ENCODE measurements around the gene ZYX.

Gene ZYX

GRCh38 chr7:143362131-143363015 lies 18.8 kb upstream of the ZYX start, which contains the start of gene FAM131B:
Gene FAM131B (minus strand): TSS chr7:143362713. CDS start chr7:143362603, 110 bp downstream.
- peak in 1 of 3 donors; percentile 12 for DNase-seq (ENCODE audit: low read depth in 3 of 3, low spot score in 1 of 3)

GRCh38 chr7:143363016-143363937 lies 17.9 kb upstream of the ZYX start:
- DNase-seq (ENCODE audit: low read depth in 3 of 3, low spot score in 1 of 3), result no peak

- no peak for DNase-seq (ENCODE audit: low read depth in 3 of 3, low spot score in 1 of 3)
These were observed 13.2 kb upstream of the ZYX start for GRCh38 chr7:143367972-143368371.

- no peak for DNase-seq (ENCODE audit: low read depth in 3 of 3, low spot score in 1 of 3)
These were observed 12.8 kb upstream of the ZYX start for GRCh38 chr7:143368387-143368786.

DNA sequence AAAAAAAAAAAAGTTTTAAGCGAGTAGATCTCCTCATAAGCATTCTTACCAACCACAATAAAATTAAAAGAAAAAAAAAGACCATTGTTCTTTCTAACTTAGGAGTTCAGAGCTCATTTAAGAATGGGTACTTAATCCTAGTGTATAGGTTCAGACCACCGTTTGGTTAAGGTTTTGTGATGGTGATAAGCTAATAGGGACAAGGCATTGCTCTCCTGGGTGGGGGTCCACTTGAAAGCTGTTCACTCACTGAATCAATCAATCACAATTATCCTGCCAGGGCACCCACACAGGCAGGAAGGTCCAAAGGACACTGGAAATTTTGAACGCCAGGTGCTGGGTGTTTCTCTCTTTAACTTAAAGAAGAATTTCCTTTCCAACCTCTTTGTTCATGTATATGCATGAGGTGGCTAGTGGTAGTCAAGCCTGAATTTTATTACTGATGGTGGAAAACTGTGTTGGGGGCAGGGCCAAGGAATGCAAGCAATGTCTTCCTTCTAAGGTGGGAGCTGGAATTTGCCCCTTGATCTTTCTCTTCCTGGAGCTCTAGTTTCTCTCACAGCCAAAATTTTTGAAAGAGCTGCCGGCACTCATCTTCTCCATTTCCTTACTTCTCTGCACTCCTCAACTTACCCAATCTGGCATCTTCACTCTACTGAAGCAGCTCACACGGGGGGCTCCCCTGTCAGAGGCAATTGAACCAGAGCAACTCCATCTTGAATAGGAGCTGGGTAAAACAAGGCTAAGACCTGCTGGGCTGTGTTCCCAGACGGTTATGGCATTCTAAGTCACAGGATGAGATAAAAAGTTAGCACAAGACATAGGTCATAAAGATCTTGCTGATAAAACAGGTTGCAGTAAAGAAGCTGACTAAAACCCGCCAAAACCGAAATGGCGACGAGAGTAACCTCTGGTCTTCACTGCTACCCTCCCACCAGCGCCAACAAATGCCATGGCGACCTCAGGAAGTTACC lies 11.2 kb upstream of the ZYX start:
- no peak for DNase-seq (ENCODE audit: low read depth in 3 of 3, low spot score in 1 of 3)

GRCh38 chr7:143372070-143372469 lies 9.1 kb upstream of the ZYX start:
- no peak for DNase-seq (ENCODE audit: low read depth in 3 of 3, low spot score in 1 of 3)

- DNase-seq (ENCODE audit: low read depth in 3 of 3, low spot score in 1 of 3), result no peak
These were observed 7.8 kb upstream of the ZYX start for GRCh38 chr7:143373255-143373794.

GRCh38 chr7:143374561-143374960 lies 6.6 kb upstream of the ZYX start:
- no peak for DNase-seq (ENCODE audit: low read depth in 3 of 3, low spot score in 1 of 3)

DNA sequence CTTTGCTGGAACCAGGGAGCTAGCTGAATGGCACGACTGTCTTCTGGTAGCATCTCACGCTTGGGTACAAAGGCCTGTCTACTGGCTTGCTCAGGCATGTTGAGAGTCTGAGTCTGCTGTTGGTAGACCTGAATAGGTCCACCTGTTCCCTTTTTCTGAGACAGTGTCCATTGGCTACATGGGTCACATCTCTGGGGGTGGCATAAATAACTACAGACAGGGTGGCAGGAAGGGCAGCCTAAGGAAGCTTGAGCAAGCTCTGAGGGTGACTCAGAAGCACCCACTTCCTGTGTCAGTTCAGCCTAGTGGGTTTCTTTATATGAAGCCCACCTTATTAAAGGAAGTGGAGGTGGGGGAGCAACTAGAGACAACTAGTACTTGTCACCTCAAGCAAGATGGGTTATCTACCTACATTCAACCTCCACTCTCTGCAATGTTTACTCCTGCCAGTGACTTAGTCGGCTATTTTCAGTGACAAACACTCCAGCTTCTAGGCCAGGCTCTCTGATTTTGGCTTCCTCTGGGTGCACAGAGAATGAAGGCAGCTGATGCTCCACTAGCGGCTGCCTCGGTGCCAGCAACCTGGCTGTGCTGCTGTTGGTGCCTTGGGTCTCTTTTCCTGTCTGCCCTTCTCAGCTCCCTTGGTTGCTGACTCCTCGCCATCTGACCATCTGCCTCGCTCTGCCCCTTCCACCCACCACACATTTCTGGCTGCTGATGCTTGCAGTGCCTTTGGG lies 5.7 kb upstream of the ZYX start:
- no peak for DNase-seq (ENCODE audit: low read depth in 3 of 3, low spot score in 1 of 3)

- no peak for DNase-seq (ENCODE audit: low read depth in 3 of 3, low spot score in 1 of 3)
These were observed 4.7 kb upstream of the ZYX start for GRCh38 chr7:143376396-143376795.

DNA sequence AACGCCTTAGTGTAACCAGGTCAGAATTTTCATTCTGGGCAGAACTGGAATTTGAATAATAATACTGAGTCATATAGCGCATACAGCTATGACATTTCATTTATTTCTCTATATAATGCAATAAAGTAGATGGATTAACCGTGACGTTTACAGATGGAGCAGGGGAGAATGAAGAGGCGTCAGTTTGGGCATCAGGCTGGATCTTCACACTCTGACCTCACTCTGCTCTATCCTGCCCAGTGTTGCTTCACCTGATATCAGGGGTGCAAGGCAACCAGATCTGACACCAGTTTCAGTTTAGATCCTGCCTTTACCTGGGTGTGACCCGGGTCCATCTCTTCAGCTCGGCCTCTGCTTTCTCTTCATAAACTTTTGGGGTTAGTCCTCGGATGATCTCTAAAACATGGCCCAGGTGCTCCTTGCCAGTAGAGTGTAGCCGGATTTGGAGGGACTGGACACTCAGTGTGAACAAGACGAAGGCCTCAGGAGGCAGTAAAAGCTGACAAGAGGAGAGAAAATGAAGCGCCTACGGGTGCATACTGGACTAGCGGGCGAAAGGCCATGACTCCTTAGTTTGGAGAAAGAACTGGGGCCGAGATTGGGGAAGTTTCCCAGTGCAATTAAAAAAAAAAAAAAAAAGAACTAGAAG lies 1.4 kb upstream of the ZYX start:
- DNase-seq (ENCODE audit: low read depth in 3 of 3, low spot score in 1 of 3), result no peak

DNA sequence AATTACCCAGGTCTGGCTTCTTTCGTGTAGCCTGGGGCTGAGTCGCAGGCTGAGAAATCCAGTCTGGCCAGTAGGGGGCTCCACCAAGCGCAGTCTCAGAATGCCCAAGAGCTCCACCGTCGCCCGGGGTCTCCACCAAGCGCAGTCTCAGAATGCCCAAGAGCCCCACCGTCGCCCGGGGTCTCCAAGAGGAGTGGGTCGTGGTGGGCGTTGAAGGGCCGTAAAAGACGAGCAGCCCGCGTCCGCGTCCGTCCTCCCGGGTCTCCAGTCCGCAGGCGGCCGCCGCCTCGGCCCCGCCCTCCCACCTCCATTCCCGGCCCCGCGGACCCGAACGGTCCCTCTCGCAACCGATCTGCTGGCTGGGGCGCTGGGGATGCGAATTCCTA lies 892 bp upstream of the ZYX start:
- peak; percentile 61 to 88 (median 79) for DNase-seq (ENCODE audit: low read depth in 3 of 3, low spot score in 1 of 3)

DNA sequence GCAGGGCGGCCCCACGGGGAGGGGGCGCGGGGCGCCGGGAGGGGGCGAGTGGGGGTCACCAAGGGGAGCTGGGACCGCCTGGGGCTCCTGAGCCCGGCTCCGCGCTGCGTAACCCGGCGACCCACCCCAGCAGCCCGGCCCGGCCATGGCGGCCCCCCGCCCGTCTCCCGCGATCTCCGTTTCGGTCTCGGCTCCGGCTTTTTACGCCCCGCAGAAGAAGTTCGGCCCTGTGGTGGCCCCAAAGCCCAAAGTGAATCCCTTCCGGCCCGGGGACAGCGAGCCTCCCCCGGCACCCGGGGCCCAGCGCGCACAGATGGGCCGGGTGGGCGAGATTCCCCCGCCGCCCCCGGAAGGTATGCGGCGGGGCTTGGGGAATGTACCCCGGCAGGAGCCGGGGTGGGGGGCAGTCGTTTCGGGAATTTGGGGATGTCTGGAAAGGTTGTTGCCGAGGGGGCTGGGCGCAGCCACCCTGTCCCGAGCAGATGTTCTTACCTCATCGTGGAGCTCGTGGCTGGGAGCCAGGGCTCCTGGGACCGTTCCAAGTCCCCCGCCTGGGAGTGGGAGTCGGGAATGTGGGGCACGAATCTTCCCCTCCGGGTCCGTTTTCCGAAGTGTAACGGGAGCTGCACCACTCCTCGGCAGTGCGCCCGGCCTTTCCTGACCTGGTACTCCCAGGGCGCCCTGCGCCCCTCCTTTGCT lies 431 bp downstream of the ZYX start:
- no peak for DNase-seq (ENCODE audit: low read depth in 3 of 3, low spot score in 1 of 3)

- no peak for DNase-seq (ENCODE audit: low read depth in 3 of 3, low spot score in 1 of 3)
These were observed 1.1 kb downstream of the ZYX start for GRCh38 chr7:143382126-143382790.

DNA sequence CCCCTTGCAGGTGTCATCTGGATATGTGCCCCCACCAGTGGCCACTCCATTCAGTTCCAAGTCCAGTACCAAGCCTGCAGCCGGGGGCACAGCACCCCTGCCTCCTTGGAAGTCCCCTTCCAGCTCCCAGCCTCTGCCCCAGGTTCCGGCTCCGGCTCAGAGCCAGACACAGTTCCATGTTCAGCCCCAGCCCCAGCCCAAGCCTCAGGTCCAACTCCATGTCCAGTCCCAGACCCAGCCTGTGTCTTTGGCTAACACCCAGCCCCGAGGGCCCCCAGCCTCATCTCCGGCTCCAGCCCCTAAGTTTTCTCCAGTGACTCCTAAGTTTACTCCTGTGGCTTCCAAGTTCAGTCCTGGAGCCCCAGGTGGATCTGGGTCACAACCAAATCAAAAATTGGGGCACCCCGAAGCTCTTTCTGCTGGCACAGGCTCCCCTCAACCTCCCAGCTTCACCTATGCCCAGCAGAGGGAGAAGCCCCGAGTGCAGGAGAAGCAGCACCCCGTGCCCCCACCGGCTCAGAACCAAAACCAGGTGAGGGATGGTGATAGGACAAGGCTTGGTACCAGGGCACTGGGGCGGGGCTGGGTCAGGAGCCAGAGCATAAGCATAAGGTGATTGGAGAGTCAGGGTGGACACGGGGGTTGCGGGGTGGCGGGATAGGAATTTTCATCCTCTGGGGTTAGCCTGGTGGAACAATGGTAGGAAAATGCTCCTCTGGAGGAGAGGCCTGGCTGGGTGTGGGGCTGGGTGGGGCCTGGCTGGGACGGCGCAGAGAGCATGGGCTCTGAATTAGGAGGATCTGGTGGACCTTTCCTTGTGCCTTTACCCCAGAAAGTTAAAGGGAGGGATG lies 1.9 kb downstream of the ZYX start:
- no peak for DNase-seq (ENCODE audit: low read depth in 3 of 3, low spot score in 1 of 3)

GRCh38 chr7:143383642-143383957 lies 2.5 kb downstream of the ZYX start:
- DNase-seq (ENCODE audit: low read depth in 3 of 3, low spot score in 1 of 3), result no peak

DNA sequence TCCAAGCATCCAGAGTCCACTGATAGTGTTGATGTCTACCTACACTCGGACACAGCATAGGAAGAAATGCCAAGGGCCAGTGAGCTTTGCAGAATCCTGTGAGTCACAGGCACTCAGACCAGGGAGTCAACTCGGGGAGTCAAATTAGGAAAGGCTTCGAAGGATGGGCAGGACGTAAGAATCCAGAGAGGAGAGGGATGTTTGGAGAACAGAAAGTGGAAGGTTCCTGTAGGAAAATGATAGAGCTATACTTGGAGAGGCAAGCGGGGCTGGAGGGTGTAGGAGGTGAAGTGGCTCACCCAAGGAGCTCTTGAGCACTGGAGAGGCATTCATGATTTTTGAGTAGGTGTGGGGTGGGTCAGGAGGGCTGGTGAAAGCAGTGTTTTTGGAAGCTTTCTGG lies 3.0 kb downstream of the ZYX start:
- DNase-seq (ENCODE audit: low read depth in 3 of 3, low spot score in 1 of 3), result no peak
